Bone marrow (tissue), 2 donors: Measurements from ENCODE around the gene NAP1L1.
"Not testable (repeated sequence)": the region's sequence is repeated elsewhere in the genome, so short reads cannot be mapped to it uniquely, and the experiment has no call there.

Experiments used
- DNase-seq, 2 donors: peaks; one replicate each; lab custom pipeline; 2025; lab: John Stamatoyannopoulos, UW

NAP1L1 gene

GRCh38 chr12:75990189-75990912 lies 94.1 kb downstream of the NAP1L1 start:
- DNase-seq: no peak

GRCh38 chr12:75987709-75988108 lies 96.8 kb downstream of the NAP1L1 start:
- not testable (repeated sequence) for DNase-seq
